NCI-H2029 (cell line): Measurements from ENCODE around the gene FRMD1.

Experiments used
- DNase-seq: peaks from one replicate; lab custom pipeline; 2025; lab: John Stamatoyannopoulos, UW

Gene FRMD1

DNA sequence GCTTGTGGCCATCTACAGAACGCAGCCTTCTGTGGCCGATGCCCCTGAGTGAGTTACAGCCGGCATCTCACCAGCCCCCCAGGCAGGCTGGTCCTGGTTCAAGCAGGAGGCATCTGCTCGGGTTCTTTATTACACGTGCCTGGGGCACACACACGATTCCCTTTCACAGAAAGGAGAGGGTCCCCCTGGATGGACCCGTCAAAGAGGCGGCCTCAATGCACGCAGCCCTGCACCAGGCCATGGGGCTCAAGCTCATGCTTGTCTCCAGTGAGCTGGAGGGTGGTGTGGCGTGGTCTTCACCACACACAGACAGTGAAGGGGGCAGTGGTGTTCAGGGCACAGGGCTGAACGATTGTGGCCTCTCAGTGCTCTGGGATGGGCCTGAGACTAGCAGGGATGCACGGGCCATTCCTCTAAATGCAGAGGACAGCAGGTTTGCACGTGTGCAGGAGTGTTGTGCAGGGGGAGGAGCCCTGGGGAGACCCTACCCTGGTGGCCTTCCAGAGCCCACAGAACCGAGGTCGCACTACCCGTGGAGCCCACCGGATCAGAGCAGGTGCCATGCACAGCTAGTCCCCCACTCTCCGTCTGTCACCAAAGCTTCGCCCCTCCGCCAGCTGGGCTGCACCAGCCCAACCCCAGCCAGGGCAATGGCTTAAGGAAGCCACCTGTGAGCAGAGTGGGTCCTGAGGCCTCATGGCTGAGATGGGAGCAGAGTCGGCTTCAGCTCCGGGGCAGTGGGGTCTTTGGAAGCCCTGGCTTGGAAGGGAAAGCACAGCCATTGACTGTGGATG, 23.1 kb downstream of the FRMD1 start:
- no peak for DNase-seq

DNA sequence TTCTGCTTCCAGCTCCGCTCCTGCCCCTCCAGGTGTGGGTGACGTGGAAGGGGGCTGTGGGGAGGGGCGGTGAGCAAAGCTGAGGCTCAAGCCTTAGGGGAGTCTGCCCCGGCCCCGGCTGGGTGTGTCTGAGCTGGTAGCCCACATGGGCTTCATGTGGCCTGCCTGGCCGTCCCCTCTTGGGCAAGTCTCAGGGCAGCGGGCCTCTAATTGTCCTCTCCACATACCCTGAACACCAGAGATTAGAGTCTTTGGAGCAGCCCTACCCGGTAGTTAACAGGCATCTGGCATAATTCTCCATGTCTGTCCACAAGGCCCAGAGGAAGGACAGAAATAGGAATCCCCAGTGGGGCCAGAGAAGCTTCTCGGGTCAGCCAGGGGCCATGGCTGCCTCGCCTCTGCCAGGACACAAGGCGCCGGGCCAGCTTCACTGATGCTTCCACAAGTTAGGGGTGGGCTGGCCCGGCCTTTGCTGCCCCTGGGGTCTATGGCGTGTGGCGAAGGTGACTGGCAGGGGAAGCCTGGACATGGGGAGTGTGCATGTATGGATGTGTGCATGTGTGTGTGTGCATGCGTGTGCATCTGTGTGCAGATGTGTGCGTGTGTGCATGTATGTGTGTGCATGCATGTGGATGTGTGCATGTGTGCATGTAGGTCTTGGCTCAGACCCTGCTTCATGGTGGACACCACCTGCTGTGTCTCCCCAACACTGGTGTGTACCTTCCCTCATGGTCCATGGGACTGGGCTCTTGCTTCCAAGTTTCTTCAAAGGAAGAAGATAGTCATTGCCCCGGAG, 24.0 kb downstream of the FRMD1 start:
- DNase-seq: no peak

DNA sequence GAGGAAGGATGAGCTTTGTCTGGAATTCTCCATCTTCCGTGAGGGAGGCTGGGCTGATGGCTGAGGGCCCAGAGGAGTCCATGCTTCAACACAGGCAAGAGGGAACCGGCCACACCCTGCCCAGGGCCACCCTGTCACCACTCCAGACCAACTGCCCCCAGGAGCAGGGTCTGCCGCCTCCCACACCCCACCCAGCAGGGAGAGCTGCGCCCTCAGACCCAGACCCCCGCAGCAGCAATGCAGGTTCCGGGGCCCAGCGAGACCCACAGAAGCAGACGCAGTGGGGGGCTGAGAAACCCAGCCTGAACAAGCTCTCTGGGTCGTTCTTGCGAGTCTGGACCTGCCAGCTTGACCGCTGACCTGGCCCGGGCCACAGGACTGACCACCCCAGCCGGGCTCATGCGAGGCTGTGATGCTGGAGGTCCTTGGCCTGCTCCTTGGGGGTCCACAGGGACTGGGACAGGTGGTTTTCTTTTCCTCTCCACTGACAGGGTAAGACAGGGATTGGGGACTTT, 25.0 kb downstream of the FRMD1 start:
- DNase-seq: no peak

DNA sequence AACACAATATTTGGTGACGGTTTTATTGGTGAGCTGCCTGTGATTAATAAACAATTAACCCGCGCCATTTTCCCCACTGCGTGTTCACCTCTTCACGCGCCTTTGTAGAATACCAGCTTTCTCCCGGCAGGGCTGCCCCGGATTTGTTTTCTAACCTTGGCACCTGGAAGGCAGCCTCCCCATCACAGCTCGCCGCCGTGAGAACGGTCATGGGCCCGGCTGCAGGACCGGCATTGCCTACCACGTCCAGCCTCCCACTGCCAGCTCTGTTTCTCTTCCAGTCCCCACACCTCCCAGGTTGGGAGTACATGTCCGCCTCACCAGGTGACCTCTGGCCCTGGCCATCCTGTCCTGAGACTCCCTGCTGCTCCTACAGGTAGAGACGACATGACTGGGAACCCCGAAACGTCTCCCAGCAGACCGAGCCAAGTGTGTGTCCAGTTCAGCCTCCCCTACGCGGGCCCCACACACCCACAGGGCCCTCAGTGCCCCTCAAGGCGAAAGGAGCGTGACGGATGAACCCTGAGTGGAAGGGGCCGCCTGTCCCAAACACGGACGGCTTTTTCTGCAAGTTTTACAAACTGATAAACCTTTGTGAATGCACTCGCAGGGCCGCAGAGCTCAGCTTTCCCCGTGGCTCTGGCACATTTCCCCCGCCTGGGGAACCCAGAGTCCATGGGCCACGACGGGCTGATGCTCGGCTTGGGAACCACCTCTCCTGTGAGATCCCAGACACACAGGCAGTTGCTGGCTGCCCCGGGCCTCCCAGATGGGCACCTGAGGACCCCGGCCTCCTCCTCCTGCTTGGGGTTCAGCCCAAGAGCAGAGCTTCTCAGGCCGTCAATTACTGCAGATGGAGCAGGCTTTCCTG, 25.7 kb downstream of the FRMD1 start:
- no peak for DNase-seq

DNA sequence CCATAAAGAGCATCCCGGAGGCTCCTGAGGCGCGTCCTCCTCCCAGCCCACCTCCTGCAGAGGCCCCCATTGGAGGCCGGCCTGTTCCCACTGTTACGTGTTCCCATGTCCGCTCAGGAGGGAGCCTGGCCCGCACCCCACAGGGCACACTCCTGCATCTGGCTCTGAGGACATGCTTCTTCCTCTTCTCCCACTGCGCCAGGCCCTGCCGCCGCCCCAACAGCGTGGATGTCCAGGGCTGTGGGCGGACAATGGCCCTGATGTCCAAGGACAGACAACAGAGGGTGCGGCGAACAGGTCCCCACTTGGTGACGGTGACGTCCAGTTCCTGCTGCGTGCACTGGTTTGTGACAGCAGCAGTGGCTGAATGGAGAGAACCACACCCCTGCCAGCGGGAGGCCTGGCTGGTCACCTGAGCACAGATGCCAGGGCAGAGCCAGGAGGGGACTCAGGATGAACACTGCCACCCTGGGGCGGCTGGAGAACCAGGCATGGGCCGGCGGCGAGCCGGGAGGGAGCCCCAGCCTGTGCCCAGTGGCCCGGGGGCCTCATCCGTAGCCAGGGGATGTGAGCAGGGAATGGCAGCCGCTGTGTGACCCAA, 26.6 kb downstream of the FRMD1 start:
- no peak for DNase-seq

DNA sequence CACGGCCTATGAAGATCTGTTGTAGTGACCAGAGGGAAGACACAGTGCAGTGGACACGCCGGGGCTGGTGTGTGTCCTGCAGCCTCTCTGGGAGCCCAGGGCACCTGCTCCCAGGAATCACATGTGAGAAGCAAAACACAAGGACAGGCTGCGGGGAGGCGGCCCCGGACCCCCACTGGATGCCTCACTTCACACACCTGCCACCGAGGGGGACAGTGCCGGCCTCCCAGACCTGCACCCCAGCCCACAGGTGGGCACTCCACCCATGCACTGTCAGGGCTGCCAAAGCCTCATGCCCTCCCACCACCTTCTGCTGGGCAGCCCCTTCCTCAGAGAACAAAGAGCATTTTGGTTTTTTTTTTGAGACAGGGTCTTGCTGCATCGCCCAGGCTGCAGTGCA, 27.4 kb downstream of the FRMD1 start:
- no peak for DNase-seq

DNA sequence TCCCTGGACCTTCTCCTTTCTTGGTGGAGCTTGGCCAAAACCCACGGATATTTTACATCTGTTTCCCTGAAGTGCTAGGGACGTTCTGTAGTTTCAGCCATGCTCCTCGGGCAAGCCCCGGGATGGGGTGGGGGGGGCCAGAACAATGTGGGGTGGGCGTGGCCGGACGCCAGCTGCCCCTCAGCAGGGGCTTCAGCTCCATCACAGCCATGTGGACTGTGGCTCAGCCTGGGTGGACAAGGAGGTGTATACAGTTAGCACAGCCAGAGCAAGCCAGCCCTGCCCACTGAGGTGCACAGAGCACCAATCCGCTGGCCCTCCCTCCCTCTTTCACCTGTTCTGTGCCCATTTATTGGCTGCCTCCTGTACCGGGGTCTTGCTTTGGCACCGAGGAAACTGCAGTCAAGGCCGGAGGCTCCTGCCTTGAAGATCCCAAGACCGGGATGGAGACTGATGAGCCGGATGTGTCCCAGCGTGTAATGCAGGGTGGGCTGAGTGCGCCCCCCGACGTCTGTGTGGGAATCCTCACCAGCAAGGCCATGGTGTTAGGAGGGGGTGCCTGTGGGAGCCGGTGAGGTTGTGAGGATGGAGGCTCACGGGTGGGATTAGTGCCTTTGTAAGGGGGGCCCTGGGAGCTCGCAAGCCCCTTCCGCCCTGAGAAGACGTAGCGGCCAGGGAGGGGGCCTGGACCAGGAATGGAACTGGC, 28.0 kb downstream of the FRMD1 start:
- no peak for DNase-seq

DNA sequence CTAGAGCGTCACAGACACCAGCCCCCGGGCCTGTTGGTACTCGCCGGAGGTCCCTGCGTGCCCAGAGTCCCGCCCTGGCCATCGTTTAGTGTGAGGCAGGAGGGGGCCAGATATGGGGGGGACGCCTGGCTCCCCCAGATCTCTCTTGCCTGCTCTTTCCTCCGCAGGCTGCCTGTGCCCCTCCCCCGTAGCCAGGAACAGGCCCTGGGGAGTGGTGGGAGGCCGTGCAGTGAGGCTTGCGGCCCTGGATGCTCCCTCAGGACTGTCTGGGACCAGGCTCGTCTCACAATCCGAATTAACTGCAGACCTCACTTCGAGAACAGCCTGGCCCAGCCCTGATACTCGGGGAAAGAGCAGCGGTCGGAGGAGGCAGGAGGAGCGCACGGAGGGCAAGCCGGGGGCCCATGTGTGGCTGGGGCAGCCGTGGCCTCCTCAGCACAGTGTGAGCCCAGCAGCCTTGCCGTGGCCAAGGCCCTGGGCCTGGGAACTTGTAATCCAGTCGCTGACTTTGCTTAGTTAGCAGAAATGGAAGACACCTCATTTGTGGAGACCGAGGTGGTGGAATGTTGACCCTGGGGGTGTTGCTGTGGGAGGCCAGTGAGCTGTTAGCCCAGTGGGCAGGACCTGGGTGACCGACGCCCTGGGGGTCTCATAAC, 28.7 kb downstream of the FRMD1 start:
- no peak for DNase-seq

DNA sequence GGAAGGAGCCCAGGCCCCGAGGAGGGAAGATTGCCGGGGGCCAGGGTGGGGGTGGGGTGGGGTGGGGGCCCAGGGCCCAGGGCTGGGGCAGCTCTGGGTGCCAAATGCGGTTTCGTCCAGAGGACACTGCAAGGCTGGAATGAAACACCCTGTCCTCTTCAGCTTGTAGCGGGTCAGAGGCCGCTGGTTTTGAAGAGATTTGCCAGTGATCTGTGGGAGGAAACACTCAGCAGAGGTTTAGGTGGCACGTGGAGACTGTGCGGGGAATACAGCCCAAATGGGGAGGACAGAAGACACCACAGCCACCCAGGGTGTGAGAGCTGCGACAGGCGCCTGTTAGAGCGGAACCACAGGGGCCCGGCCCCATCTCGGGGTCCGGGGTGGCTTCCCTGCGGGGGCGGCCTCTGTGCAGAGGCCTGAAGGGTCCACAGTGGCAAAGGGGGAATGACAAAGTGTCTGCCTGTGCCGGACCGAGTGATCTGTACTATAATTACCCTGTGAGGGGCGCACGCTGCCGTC, 29.2 kb downstream of the FRMD1 start:
- DNase-seq: no peak

DNA sequence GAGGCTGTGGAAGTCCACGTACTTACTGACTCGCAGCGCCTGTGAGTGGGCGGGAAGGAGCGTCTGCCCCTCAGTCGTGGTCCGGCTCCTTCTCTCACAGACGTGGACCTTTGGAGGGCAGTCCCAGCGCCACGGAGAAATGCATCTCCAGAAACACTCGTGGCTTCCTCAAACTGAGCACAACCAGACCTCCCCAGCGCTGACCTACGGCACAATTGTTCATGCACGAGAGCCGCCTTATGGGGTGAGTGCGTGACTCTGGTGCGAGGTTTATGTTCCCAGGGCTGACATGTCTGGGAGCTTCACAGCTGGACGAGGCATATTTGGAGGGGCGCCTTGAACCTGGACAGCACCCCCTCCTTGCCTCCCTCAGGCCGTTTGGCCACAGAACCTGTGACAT, 29.7 kb downstream of the FRMD1 start:
- no peak for DNase-seq

DNA sequence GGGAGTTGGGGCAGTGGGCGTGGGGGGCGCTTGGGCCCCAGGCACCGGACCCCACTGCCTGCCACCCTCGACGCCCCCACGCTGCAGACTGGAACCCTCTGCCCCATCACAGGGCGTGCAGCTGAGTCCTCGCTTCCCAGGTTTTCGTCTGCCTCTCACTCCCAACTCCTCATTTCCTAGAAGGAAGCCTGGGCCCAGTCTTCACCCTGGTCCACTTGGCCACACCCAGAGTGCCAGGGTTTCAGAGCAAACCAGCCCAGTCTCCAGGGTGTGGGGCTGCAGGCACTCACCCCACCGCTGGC, 30.3 kb downstream of the FRMD1 start:
- no peak for DNase-seq

DNA sequence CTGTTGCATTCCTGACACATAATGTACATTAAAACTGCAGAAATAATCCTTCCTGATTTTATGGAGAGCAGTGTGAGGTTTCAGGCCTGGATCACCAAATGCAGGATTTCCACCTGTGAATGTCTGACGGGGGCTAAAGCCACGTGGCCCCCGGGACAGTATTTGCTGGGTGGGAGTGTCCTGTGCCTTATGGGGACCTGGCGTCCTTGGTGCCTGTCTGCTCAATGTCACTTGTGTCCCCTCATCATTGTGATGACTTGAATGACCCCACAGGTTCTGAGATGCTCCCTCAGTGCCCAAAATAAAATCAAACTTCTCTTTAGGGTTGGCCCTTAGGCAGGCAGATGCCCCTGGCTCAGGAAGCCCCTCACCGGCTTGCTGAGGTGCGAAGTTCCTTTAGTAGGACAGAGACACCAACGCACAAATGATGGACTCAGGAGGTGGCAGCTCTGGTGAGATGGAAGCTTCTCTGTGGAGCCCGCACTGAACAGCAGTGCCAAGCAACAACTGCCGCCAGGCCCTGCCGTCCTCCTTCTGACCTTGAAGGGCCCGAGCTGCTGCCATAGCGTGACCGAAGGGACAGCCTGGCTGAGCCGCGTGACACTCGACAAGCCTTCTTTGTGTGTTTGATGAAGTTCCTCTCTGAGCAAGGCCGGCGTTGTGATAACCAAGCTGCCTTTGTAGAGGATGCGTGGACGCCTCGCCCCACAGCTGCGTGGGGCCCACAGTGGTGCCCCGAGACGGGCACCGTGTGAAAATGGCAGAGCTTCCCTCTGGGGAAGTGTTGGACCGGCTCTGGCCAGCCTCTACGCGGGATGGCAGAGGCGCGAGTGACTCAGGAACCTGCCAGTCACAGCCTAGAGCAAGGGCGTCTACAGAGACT, 30.9 kb downstream of the FRMD1 start:
- no peak for DNase-seq

DNA sequence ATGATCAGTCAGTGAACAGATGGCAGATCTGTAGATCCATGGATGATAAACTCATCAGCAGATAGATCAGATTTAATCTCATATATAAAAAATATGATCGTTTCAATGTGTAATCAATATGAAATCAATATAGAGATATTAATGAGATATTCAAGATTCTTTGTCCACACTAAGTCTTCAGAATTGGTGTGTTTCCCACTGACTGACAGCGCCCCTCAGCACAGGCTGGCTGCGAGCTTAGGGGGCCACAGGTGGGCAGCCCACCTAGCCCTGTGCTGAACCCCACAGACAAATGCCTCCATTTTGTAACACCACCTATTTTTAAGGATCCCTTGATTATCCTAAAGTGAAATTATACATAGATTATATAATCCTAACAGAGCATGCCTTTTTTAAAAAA, 32.3 kb downstream of the FRMD1 start:
- DNase-seq: no peak

DNA sequence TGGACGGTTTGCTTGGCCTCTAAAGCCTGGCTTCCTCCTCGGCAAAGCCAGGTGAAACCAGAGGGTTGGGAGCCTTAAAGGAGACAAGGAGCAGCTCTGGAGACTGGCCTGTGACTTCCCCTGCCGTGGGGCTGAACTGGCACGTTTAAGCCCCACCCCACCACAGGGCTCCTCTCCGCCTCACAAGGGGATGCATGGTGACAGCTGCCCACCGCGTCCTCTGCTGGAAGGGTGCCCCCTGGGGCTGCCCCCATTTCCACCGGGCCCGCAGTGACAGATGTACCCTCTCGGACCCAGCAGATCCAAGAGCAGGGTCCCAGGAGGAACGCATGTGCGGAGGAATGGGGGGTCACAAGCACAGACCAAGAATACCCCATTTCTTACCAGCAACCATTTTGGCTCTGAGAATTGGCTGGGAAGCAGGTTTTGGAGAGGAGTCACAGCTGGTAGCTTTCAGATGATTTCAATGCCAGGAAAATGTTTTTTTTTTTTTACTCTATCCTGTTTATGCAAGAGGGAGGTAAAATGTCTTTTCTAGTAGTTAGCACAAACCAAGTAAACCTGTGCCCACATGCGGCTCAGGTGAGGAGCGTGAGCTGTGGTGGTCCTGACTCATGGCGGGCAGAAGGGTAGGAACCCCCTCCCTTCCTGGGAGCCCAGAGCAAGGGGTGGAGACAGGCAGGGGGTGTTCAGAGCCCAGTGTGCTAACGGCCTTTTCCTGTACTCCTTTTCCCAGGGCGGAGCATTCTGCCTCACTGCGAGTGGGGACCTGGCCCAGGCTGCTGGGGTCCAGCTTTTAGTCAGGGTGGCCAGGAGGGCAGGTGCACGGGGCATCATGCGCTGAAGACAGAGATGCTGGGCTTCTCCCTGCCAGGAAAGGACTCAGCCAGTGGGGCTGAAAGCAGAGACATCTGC, 33.0 kb downstream of the FRMD1 start:
- no peak for DNase-seq

DNA sequence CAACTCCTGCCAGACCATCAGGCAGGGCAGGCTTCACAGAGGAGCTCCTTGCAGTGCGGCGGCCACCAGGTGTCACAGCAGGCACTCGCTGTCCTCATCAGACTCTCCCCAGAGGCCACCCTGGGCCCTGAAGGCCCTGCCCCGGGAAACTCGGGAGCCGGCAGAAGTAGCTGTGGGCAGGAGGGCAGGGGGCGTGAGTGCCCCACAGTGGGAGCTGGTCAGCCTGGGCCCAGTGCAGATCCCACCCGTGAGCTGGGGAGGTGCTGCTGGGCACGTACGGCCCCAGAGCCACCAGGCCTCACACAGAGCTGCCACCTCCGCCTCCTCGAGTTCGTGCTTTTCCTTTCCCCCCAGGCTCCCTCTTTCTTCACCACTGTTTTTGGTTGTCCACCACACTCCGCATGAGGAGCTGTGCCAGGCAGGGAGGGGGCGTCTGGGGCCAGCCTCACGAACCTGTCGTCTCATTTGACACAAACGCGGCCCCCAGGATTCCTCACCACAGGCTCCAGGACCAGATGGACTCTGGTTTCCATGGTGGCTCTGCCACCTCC, 33.8 kb downstream of the FRMD1 start:
- no peak for DNase-seq

DNA sequence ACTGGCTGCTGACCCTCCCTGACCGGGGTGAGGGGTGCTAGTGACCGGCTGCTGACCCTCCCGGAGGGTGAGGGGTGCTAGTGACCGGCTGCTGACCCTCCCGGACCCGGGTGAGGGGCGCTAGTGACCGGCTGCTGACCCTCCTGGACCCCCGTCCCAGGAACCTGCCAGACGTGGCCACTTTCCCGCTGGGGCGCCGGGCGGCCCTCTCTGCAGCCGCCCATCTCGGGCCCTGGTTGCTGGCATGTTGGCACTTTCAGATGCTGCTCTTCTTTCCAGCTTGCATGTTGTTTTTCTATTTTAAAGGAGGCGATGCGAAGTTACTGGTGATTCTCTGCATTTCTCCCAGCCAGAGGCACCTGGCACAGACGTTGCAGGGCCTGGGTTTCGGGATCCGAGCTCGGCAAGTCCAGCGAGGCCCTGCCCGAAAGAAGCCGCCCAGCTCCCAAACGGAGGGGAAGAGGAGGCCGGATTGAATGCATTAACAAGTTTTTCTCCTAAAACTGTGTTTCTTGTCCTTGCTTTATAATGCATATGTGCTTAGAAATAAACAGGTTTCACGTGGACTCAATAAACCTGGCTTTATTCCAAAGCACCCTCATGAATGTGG, 34.4 kb downstream of the FRMD1 start:
- no peak for DNase-seq

DNA sequence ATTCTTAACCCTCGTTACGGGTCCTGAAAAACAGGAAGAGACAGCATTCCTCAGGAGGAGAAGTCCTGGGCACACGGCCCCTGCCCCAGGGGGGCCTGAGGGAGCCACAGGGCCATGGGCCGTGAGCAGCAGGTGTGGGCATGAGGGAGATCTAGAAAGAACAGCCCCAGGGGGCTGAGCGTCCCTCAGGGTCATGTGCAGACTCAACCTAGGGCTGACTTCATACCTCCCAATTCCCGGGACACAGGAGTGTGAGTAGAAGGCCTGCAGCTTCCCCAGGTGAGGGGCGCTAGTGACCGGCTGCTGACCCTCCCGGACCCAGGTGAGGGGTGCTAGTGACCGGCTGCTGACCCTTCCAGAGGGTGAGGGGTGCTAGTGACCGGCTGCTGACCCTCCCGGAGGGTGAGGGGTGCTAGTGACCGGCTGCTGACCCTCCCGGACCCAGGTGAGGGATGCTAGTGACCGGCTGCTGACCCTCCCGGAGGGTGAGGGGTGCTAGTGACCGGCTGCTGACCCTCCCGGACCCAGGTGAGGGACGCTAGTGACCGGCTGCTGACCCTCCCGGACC, 35.1 kb downstream of the FRMD1 start:
- DNase-seq: no peak
